Eye (tissue), 1 donor: ENCODE measurements around the gene ESYT1.

Source experiments
- DNase-seq: peaks from one replicate; pipeline ENCODE4 v3.0.0-alpha.2; 2015

Gene ESYT1

DNA sequence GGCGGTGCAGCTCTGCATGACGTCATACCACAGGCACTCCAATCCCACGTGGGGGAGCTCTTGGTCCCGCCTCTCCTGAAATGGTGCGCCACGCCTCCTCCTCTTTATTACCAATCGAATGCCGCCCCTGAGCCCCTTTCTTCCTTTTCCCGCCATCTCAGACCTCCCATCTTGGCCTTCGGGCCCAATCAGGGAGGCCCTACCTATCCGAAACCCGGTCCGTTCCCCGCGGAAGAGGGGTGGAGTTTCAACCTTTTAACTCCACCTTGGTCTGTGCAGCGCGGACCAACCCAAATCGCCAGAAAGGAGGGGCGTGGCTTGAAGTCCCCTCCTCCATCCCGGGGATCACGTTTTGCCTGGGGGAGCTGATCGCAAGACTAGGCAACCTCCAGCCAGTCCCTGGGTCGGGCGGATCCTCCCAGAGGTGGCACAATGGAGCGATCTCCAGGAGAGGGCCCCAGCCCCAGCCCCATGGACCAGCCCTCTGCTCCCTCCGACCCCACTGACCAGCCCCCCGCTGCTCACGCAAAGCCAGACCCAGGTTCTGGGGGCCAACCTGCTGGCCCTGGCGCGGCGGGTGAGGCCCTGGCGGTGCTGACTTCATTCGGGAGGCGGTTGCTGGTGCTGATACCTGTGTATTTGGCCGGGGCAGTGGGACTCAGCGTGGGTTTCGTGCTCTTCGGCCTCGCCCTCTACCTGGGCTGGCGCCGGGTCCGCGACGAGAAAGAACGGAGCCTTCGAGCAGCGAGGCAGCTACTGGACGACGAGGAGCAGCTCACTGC, at the start of gene ESYT1:
TSS of gene ESYT1 (plus strand) at position 380 of the 782 bp plus-strand sequence. CDS start at position 433, 53 bp downstream.
- DNase-seq: peak; percentile 100

DNA sequence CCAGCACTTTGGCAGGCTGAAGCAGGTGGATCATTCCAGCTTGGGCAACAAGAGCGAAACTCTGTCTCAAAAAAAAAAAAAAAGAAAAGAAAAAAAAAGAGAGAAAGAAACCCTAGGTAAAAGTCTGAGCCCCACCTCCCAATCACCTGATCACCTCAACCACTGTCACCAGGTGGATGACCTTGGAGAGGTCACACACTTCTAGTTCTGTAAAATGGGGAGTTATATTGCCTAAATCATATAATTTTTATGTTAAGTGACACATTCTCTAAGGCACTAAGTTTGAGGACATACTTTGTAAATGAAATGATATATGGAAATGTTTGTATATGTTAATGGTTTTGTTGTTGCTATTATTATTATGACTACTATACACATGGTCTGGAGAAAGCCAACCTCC, 49.6 kb upstream of the ESYT1 start:
- DNase-seq: no peak

GRCh38 chr12:56078931-56079722, 48.9 kb upstream of the ESYT1 start:
- peak; percentile 87 for DNase-seq

DNA sequence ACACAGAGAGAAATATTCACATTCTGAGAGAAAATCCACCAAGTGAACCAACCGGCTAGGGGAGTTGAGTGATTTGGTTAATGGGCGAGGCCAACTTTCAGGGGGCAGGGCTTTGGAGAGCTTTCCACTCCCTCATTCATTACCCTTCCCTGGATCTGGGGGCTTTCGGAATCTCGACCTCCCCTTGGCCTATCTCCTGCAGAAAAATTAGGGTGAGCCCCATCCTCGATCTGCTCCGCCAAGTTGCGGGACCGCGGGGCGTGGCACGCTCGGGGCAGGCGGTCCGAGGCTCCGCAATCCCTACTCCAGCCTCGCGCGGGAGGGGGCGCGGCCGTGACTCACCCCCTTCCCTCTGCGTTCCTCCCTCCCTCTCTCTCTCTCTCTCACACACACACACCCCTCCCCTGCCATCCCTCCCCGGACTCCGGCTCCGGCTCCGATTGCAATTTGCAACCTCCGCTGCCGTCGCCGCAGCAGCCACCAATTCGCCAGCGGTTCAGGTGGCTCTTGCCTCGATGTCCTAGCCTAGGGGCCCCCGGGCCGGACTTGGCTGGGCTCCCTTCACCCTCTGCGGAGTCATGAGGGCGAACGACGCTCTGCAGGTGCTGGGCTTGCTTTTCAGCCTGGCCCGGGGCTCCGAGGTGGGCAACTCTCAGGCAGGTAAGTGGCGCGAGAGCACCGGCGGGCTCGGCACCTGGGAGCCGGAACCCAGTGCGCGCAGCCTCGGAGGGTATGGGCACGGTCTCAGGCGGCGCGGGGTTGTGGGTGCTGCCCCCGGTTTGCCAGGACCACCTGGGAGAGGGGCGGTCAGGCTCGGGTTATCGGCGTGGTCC, 48.1 kb upstream of the ESYT1 start, which contains the start of gene ERBB3:
TSS of gene ERBB3 (plus strand) at position 443 of the 833 bp plus-strand sequence. CDS start at position 579, 136 bp downstream.
- DNase-seq: peak; percentile 85

GRCh38 chr12:56080556-56081138, 47.4 kb upstream of the ESYT1 start:
- peak; percentile 20 for DNase-seq

GRCh38 chr12:56081393-56082347, 46.4 kb upstream of the ESYT1 start:
- DNase-seq: peak; percentile 20

GRCh38 chr12:56082382-56082781, 45.7 kb upstream of the ESYT1 start:
- no peak for DNase-seq

GRCh38 chr12:56082967-56083366, 45.1 kb upstream of the ESYT1 start:
- no peak for DNase-seq

DNA sequence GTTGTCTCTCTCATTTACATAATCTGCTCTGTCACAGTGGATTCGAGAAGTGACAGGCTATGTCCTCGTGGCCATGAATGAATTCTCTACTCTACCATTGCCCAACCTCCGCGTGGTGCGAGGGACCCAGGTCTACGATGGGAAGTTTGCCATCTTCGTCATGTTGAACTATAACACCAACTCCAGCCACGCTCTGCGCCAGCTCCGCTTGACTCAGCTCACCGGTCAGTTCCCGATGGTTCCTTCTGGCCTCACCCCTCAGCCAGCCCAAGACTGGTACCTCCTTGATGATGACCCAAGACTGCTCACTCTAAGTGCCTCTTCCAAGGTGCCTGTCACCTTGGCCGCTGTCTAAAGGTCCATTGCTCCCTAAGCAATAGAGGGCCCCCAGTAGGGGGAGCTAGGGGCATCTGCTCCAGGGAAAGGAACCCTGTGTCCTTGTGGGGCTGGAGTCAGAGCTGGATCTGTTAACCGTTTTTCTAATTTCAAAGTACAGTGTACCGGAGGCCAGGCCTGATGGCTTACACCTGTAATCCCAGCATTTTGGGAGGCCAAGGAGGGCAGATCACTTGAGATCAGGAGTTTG, 43.0 kb upstream of the ESYT1 start:
- no peak for DNase-seq

GRCh38 chr12:56086096-56086495, 42.0 kb upstream of the ESYT1 start:
- DNase-seq: no peak

GRCh38 chr12:56086608-56087007, 41.5 kb upstream of the ESYT1 start:
- no peak for DNase-seq

DNA sequence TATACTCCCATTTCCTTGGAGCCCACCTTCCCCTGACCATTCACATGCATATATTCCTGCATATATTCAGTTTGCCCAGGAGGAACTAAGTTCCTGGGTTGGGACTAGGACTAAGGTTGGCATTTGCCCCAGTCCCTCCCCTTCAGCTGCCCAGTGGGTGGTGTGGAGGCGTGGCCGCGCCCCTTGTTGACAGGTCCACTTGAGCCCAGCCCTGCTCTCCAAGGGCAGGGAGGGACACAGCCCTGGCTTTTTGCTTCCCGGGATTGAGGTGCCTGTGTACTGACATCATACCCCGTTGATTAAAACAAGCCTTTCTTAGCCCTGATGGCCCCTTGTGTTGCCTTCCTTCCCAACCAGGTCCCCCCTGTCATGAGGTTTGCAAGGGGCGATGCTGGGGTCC, 40.8 kb upstream of the ESYT1 start:
- DNase-seq: no peak

DNA sequence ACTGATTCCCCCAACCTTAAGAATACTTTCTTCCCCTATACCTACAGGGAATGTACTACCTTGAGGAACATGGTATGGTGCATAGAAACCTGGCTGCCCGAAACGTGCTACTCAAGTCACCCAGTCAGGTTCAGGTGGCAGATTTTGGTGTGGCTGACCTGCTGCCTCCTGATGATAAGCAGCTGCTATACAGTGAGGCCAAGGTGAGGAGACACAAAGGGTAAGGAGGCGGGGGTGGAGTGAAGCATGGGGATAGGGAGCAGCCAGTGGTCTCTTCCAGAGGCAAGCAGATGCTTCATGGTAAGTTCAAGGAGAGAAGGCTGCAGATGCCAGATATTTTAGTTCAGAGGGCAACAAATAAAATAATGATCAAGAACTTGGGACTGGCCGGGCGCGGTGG, 30.3 kb upstream of the ESYT1 start:
- DNase-seq: no peak

DNA sequence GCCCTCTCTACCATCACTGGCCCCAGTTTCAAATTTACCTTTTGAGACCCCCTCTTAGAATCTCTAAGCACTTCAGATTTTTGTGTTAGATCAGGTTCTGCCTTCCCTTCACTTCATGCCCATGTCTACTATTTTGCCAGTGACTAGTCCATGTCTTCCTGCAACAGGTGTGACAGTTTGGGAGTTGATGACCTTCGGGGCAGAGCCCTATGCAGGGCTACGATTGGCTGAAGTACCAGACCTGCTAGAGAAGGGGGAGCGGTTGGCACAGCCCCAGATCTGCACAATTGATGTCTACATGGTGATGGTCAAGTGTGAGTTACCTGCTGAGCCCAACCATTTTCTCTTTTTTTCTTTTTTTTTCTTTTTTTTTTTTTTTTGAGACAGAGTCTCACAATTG, 29.5 kb upstream of the ESYT1 start:
- no peak for DNase-seq

DNA sequence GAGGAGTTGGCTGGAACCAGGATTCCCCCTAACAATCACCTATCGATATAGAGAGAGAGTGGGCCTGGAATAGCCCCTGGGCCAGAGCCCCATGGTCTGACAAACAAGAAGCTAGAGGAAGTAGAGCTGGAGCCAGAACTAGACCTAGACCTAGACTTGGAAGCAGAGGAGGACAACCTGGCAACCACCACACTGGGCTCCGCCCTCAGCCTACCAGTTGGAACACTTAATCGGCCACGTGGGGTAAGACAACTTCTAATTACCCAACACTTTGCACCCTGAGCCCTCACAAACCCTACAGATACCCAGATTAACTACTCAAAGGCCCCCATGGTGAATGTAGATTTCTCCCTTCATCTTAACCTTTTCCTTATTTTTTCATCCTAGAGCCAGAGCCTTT, 28.3 kb upstream of the ESYT1 start:
- DNase-seq: no peak

DNA sequence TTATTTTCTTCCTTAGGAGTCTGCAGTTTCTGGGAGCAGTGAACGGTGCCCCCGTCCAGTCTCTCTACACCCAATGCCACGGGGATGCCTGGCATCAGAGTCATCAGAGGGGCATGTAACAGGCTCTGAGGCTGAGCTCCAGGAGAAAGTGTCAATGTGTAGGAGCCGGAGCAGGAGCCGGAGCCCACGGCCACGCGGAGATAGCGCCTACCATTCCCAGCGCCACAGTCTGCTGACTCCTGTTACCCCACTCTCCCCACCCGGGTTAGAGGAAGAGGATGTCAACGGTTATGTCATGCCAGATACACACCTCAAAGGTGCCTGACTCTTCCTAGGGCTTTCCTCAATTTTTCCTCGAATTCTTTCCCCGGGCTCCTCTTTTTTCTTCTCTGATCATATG, 27.0 kb upstream of the ESYT1 start:
- DNase-seq: no peak

- DNase-seq: no peak
Measured at GRCh38 chr12:56102683-56103065, 25.4 kb upstream of the ESYT1 start.

DNA sequence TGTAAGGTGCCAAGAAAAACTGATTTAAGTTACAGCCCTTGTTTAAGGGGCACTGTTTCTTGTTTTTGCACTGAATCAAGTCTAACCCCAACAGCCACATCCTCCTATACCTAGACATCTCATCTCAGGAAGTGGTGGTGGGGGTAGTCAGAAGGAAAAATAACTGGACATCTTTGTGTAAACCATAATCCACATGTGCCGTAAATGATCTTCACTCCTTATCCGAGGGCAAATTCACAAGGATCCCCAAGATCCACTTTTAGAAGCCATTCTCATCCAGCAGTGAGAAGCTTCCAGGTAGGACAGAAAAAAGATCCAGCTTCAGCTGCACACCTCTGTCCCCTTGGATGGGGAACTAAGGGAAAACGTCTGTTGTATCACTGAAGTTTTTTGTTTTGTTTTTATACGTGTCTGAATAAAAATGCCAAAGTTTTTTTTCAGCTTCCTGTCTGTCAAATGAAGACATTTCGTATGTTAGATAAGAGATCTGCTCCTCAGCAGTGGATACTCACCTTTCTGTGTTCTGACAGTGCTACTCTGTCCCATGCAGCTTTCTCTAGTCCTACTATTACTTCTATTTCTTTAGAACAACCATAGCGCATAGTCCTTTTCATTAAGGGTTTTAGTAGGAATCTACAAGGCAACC, 24.9 kb upstream of the ESYT1 start:
- no peak for DNase-seq

DNA sequence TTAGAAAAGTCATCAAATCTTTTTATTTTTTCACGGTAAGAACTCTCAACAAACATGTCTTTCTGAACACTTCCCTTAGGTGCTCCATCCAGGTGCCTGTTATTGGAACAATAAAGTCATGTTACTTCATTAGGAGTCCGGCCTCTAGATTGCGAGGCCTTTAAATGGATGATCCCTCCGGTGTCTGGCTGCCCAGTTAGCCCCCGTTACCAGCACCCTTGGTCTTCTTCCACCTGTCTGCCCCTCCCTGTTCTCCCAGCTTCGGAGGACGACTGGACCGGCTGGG, 24.3 kb upstream of the ESYT1 start:
- no peak for DNase-seq

GRCh38 chr12:56104109-56104814, 23.8 kb upstream of the ESYT1 start, which contains the start of gene PA2G4:
Gene PA2G4, plus strand, starts transcription at chr12:56104559. Its CDS starts 179 bp downstream, at chr12:56104738.
- DNase-seq: peak; percentile 99
